Activated CD4-positive, alpha-beta T cell treated with anti-CD3 and anti-CD28 coated beads for 24 hours (primary cell): ENCODE results near the gene IL16.
A peak's percentile ranks its signal among the peaks of the same experiment; 100 is the strongest.

Experiments
- DNase-seq, 2 donors: peaks; one replicate each; pipeline ENCODE4 v3.0.0-alpha.2; 2020; ENCODE audit warnings: low read depth in 2 of 2

IL16 gene

GRCh38 chr15:81293728-81294515 is 97.2 kb downstream of the IL16 start:
- DNase-seq, result peak; percentile 60 to 68

DNA sequence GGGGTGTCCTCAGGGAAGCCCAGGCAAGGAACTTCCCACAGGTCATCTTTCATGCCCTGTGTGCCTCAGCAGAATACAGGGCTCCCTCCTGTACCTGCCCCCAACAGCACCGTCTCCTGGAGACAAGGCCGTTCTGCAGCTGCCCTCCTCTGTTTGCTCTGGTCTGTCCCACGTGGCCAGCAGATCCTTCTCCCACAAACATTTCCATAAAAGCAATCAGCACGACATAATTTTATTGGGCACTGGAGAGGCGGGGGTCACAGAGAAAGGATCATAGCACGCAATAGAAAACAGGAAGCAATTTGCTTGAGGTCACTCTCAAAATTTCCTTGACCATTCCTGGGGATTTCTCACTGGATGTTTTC is 97.8 kb downstream of the IL16 start:
- no peak for DNase-seq

DNA sequence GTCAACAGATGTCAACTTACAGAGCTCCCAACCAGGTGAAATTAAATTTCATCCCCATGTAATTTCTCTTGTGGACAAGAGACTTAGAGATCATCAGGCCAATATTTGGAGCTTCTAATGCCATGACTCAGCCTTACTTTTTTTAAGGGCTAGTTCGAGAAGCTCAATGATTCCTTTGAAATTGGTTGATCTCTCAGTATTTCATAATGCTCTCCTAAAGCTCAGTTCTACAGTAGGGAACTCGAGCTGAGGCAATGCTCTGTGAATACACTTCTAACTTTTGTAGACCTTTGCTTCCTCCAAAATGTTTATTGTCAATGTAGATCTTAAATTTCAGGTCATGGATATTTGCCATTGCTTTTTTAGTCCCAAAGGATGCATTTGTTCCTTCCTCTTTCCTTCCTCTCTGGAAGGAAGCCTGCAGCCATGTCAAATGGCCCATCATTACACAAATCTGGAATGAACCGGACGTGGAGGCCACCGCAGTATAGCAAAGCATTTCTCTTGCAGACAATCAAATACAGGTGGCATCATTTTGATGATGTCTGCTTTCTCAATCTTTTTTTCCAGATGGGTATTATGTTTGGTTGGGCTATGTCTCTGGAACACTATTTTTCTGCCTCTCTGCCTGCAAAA is 98.9 kb downstream of the IL16 start:
- no peak for DNase-seq

DNA sequence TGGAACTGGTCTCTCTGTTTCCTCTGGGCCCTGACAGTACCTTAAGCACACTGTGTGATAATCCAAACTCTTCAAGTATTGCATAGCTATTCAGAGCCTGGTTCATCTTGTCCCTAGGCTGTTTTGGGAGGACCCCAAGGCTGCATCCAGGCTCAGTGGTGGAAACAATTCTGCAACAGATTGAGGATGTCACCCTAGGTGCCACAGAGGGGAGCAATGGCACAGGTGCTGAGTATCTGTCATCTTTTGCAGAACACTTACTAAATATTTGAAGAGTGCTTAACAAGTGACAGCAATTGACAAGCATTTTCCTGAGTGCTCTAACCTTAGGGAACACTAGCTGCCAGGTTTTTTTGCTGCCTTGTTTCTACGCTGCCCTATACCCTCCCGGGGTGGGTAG is 99.5 kb downstream of the IL16 start:
- no peak for DNase-seq

GRCh38 chr15:81296673-81297072 is 100.0 kb downstream of the IL16 start:
- DNase-seq, result peak; percentile 44 to 60

DNA sequence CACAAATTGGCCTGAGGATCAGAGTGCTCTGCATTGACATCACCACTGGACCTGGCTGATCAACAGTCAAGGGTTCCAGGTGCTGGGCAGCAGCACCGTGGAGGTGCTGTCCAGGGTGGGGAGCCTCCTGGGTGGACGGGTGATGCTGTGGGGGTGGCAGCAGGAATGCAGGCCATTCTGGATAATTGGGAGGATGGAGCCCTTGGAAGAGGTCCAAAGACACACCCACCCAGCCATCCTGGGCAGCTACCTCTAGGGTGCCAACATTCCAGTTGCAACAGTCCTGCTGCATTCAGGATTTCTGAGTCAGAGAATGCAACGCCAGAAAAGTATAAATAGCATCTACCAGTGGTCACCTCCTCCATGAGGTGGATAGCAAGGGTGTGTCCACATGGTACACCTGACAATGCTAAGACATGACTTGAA is 100.5 kb downstream of the IL16 start:
- no peak for DNase-seq

GRCh38 chr15:81297603-81298575 is 101.2 kb downstream of the IL16 start:
- no peak for DNase-seq

DNA sequence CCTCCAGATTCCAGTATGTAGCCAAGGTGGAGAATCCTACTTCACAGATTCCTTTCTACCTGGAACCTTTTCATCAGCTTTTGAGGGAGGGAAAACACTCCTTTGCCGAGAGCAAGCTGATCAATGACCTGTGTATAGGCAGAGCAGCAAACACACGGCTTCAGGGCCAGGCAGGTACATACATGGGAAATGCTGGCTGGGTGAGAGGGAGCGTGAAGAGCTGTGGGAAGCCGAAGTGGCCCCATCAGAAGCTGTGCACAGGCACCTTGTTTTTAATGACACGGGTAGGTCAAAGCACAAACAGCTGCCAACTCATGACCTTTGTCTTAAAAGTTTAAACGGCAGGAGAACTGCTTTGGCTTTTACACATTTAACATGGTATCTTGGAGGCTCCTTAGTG is 101.9 kb downstream of the IL16 start:
- DNase-seq, result no peak

DNA sequence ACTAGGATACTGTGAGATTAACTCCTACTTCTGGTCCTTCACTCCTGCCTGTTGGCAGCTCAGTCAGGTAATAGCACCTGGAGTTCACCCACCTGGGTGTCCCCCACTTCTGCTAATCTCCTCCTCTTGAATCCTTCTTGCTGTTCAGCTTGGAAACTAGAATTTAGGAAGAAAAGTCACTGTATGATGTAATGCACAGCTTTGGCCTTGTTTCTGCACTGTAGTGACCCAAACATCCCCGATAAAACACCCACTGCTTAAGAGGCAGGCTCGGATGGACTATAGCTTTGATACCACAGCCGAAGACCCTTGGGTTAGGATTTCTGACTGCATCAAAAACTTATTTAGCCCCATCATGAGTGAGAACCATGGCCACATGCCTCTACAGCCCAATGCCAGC is 102.5 kb downstream of the IL16 start:
- DNase-seq, result no peak

DNA sequence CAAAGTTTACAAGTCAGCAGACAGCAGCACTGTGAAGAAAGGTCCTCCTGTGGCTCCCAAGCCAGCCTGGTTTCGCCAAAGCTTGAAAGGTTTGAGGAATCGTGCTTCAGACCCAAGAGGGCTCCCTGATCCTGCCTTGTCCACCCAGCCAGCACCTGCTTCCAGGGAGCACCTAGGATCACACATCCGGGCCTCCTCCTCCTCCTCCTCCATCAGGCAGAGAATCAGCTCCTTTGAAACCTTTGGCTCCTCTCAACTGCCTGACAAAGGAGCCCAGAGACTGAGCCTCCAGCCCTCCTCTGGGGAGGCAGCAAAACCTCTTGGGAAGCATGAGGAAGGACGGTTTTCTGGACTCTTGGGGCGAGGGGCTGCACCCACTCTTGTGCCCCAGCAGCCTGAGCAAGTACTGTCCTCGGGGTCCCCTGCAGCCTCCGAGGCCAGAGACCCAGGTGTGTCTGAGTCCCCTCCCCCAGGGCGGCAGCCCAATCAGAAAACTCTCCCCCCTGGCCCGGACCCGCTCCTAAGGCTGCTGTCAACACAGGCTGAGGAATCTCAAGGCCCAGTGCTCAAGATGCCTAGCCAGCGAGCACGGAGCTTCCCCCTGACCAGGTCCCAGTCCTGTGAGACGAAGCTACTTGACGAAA is 103.1 kb downstream of the IL16 start:
- no peak for DNase-seq

- DNase-seq, result no peak
Measured at GRCh38 chr15:81301385-81301784, 104.7 kb downstream of the IL16 start.

DNA sequence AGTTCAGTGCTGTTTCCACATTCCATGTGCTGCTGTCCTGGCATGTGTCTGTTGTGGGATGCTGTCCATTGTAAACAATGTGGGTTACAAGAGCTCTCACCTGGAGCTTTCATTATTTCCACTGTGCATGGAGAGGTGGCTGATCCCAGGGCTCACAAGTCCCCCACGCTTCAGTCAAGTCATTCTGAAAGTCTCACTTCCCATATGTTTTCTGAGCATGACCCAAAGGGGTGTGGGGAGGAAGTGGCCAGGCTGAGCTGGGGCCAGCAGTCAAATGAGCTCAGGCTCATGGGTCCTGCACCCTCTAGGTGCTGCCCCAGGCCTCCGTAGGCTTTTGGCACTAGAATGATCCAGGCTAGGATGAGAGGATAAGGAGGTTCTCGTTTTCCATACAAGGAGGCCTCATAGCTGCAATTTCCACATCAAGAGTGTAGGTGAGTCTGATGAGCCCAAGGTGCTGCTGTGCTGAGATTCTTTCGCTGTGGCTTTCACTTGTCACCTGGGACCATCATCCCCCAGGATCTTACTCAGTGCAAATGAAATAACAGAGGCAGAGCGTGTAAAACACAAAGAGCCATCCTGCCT is 105.2 kb downstream of the IL16 start:
- no peak for DNase-seq

GRCh38 chr15:81302701-81303109 is 106.0 kb downstream of the IL16 start:
- DNase-seq, result no peak

- no peak for DNase-seq
Measured at GRCh38 chr15:81303244-81304225, 106.9 kb downstream of the IL16 start.

- no peak for DNase-seq
Measured at GRCh38 chr15:81304226-81304625, 107.5 kb downstream of the IL16 start.

- no peak for DNase-seq
Measured at GRCh38 chr15:81308260-81308659, 111.6 kb downstream of the IL16 start.

- DNase-seq, result no peak
Measured at GRCh38 chr15:81309647-81310450, 113.2 kb downstream of the IL16 start.

DNA sequence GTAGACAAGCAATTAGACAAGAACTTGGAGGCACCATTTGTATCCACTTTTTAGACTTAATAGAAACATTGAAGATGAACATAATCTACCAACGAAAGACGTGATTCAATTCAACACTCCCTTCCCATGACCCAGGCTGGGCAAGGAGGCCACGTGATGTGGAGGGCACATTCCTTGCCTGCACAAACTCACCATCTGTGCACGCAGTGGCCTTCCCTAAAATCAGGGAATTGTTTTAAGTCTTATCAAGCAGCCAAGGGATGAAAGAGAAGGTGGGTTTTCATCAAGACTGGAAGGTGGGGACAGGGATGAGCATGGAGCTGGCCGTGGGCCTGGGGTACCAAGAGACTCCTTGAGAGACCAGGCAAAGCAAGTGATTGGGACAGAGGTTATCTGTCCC is 113.8 kb downstream of the IL16 start:
- no peak for DNase-seq

DNA sequence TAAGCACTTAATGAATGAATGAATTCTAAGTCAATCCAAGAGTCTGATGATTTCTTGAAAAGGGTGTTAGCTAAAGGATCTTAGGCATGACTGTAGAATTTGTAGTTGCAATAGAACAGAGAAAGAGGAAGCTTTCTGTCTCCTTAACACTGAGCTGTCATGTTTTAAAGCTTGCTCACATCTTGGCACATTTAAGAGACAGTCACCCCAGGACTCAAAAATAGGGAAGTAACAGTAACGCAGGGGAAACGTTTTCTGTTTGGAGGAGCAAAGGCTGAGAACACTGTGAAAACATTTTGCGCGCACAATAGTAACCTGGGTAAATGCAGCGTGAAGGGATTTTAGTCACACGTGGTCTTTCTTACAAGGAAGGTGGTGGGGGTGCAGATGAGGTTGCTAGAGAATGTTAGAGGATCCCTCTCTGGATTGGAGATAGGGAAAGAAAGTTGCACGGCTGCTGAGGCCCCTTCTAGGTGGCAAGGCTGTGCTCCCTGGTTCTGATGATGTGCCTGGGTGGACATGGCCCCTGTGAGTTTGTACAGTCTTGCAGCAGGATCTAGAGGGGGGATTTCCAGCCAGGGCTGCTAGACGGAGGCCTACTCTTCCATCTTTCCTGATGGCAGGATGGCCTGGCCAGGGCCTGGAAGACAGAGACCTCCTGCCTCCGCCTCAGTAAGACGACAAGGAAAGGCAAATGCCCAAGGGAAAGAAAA is 115.2 kb downstream of the IL16 start:
- no peak for DNase-seq
